Bronchial epithelial cell (primary cell): Measurements from ENCODE around the gene HES5. TPM values are rescaled to one million over a fixed set of nuclear protein-coding genes. Genes with fewer than 3 reads are reported as not detected.

Experiments
- DNase-seq: peaks from one replicate; pipeline ENCODE4 v3.0.0-alpha.2; 2010; ENCODE audit warnings: low read depth
- FAIRE-seq: peaks from 2 replicates; lab custom pipeline; 2011; peaks lifted over from hg19 to GRCh38; lab: Jason Lieb, UNC
- H3K27me3 ChIP-seq: 2 replicates; pipeline ENCODE4 v1.5.1; 2011; ENCODE audit warnings: low read length; ENCODE audit not compliant: control insufficient read depth, insufficient read depth
- H3K36me3 ChIP-seq: 2 replicates; pipeline ENCODE4 v1.5.1; 2011; ENCODE audit warnings: low read length; ENCODE audit not compliant: control insufficient read depth, insufficient read depth
- H3K4me3 ChIP-seq: 2 replicates; pipeline ENCODE4 v1.5.1; 2011; ENCODE audit warnings: mild to moderate bottlenecking, low read depth, low read length, control low read depth
- CTCF ChIP-seq: IDR thresholded peaks from 2 replicates; pipeline ENCODE4 v1.5.1; 2011; ENCODE audit warnings: mild to moderate bottlenecking, moderate library complexity, low read length, control low read depth, inconsistent platforms; ENCODE audit not compliant: insufficient read depth, severe bottlenecking
- total RNA-seq: library from RNA; depleted of rRNA; stranded (reverse); fragments of >200 nt; gene quantifications from 2 replicates; pipeline ENCODE4 v1.2.1, GENCODE V29; 2014

Gene HES5
- total RNA-seq, 1 donor from 2014 or later, result 2.9 TPM

DNA sequence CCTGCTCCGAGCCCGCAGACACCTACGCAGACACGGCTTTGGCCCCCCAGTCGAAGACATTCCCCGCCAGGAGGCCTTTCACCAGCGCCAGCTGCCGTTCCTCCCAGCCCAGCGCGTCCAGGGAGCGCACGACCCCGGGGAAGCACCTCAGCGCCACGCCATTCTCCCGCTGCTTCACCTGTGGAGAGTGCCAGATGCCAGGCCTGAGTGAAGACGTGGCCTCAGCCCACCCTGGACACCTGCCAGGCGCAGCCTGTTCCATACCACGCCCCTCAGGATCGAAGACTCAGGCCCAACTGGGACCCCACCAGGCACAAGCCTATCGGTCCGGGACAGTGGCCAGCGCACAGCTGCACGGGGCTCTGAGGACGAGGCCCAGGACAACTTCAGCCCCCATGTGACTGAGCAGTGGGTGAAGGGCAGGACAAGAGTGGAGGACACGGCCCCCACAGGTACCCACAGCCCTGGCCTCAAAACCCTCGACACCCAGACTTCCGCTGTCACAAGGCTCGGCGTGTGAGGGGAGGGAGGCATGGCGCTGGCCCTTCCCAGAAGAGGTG lies 17.1 kb downstream of the HES5 start:
- peaks cover 44% of the 10 kb centered on the region for H3K36me3 ChIP-seq
- no peak for TF ChIP-seq CTCF
- DNase-seq, result no peak
- no peak for FAIRE-seq
- no peaks in the 10 kb centered on the region for H3K27me3 ChIP-seq
- no peak overlapping the region for H3K4me3 ChIP-seq

- TF ChIP-seq CTCF, result no peak
- FAIRE-seq (no peak), DNase-seq (no peak)
- Histone ChIP-seq H3K27me3 (no peaks in the 10 kb centered on the region), H3K36me3 (peaks cover 33% of the 10 kb centered on the region), H3K4me3 (no peak overlapping the region)
Measured at GRCh38 chr1:2510366-2511155, 19.5 kb downstream of the HES5 start.

GRCh38 chr1:2509589-2509988 lies 20.5 kb downstream of the HES5 start:
- FAIRE-seq (no peak), DNase-seq (no peak)
- Histone ChIP-seq H3K36me3 (peaks cover 29% of the 10 kb centered on the region), H3K4me3 (no peak overlapping the region), H3K27me3 (no peaks in the 10 kb centered on the region)
- TF ChIP-seq CTCF, result no peak

- Histone ChIP-seq H3K27me3 (no peaks in the 10 kb centered on the region), H3K36me3 (peaks cover 26% of the 10 kb centered on the region), H3K4me3 (no peak overlapping the region)
- no peak for TF ChIP-seq CTCF
- no peak for FAIRE-seq
- DNase-seq, result no peak
Measured at GRCh38 chr1:2508751-2509150, 21.3 kb downstream of the HES5 start.

DNA sequence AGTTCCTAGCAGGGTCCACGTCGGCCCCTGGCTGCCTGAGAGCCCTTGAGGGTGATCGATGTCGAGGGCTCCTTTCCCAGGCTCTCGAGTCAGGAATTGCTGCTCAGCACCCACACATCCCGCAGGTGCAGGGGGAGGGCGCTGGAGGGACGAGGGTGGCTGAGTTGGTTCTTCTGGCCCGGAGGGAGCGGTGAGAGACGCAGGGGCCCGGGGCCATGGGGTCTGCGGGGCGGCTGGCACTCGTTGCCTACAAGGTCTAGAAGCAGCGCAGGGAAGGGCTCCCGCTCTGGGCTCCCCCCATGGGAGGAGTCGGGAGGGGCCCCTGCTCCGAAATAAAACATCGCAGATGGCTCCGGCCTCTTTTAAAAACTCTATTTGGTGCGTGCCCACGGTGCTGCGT lies 21.9 kb downstream of the HES5 start:
- no peak for FAIRE-seq
- no peak for TF ChIP-seq CTCF
- no peak overlapping the region for H3K4me3 ChIP-seq
- no peak for DNase-seq
- H3K36me3 ChIP-seq, result peaks cover 24% of the 10 kb centered on the region
- H3K27me3 ChIP-seq, result no peaks in the 10 kb centered on the region
